GM23338 (cell line): Measurements from ENCODE around the gene UBQLN4.

ENCODE experiments used
- CTCF ChIP-seq, 2 experiments: fragments of 200-600 bp in 1 of 2; sonication (generic) in 1 of 2; conservative IDR thresholded peaks; 2 replicates each; pipeline versions ENCODE4 v1.5.1 to v1.6.1; 2016 to 2017; ENCODE audit warnings: antibody characterized with exemption in 2 of 2, low read depth in 2 of 2, mild to moderate bottlenecking in 2 of 2, moderate library complexity in 1 of 2
- EZH2 ChIP-seq: fragments of 200-600 bp; sonication (generic); IDR thresholded peaks from one replicate; pipeline ENCODE4 v1.8.0; 2017; ENCODE audit warnings: antibody characterized with exemption, mild to moderate bottlenecking, low read depth; ENCODE audit not compliant: unreplicated experiment
- EZH2phosphoT487 ChIP-seq: fragments of 200-600 bp; sonication (generic); IDR thresholded peaks from one replicate; pipeline ENCODE4 v1.8.1; 2018; ENCODE audit warnings: antibody characterized with exemption; ENCODE audit not compliant: unreplicated experiment
- JUNB ChIP-seq: IDR thresholded peaks from one replicate; pipeline ENCODE4 v1.6.1; 2016; ENCODE audit warnings: antibody characterized with exemption; ENCODE audit not compliant: unreplicated experiment
- NANOG ChIP-seq: IDR thresholded peaks from 2 replicates; pipeline ENCODE4 v1.6.1; 2016; ENCODE audit warnings: antibody characterized with exemption, borderline replicate concordance
- POLR2AphosphoS5 ChIP-seq: IDR thresholded peaks from 2 replicates; pipeline ENCODE4 v1.6.1; 2016; ENCODE audit warnings: antibody characterized with exemption, low read depth
- REST ChIP-seq: IDR thresholded peaks from one replicate; pipeline ENCODE4 v1.6.1; 2018; ENCODE audit warnings: antibody characterized with exemption; ENCODE audit not compliant: unreplicated experiment
- STAT1 ChIP-seq: IDR thresholded peaks from one replicate; pipeline ENCODE4 v1.6.1; 2016; ENCODE audit warnings: antibody characterized with exemption; ENCODE audit not compliant: unreplicated experiment

- no peak for TF ChIP-seq CTCF (conservative IDR thresholded peaks at IDR 0.05; ENCODE audit: low read depth in 2 of 2)
- TF ChIP-seq REST = no peak
- TF ChIP-seq NANOG = no peak
- peak; percentile 97 for TF ChIP-seq POLR2AphosphoS5
- TF ChIP-seq EZH2 = no peak
- TF ChIP-seq EZH2phosphoT487 = no peak
- TF ChIP-seq JUNB = no peak
- no peak for TF ChIP-seq STAT1
These were observed 33.1 kb downstream of the UBQLN4 start, which contains the start of gene SSR2 for GRCh38 chr1:156020293-156021092.
